Activated naive CD8-positive, alpha-beta T cell (primary cell): Measurements from ENCODE around the gene MCAT.
"Not testable (repeated sequence)": the region's sequence is repeated elsewhere in the genome, so short reads cannot be mapped to it uniquely, and the experiment has no call there.

Source experiments
- H3K27ac Mint-ChIP-seq: one replicate; pipeline ENCODE4 v1.8.0; 2021; ENCODE audit warnings: mixed read lengths
- H3K27me3 Mint-ChIP-seq: one replicate; pipeline ENCODE4 v1.8.0; 2021; ENCODE audit warnings: mixed read lengths
- H3K36me3 Mint-ChIP-seq: one replicate; pipeline ENCODE4 v1.8.0; 2021; ENCODE audit warnings: mixed read lengths
- H3K4me1 Mint-ChIP-seq: one replicate; pipeline ENCODE4 v1.8.0; 2021; ENCODE audit warnings: low read depth, mixed read lengths
- H3K4me3 Mint-ChIP-seq: one replicate; pipeline ENCODE4 v1.8.0; 2021; ENCODE audit warnings: mild to moderate bottlenecking, mixed read lengths
- H3K9me3 Mint-ChIP-seq: one replicate; pipeline ENCODE4 v1.8.0; 2021; ENCODE audit warnings: low read depth, mixed read lengths

The MCAT gene

GRCh38 chr22:43109511-43109910 is 33.7 kb downstream of the MCAT start:
- Mint-ChIP-seq H3K36me3 (no peaks in the 10 kb centered on the region), H3K9me3 (no peaks in the 10 kb centered on the region), H3K4me1 (peaks cover 5% of the 10 kb centered on the region), H3K27ac (no peak overlapping the region), H3K4me3 (peak overlapping the region; percentile 33), H3K27me3 (no peaks in the 10 kb centered on the region)

- Mint-ChIP-seq H3K9me3 (no peaks in the 10 kb centered on the region), H3K27me3 (no peaks in the 10 kb centered on the region)
These were observed 36.9 kb downstream of the MCAT start for GRCh38 chr22:43106302-43106701.

GRCh38 chr22:43104950-43105349 is 38.2 kb downstream of the MCAT start:
- not testable (repeated sequence) for H3K9me3 Mint-ChIP-seq, H3K4me3 Mint-ChIP-seq, H3K27ac Mint-ChIP-seq, H3K36me3 Mint-ChIP-seq, H3K4me1 Mint-ChIP-seq, H3K27me3 Mint-ChIP-seq

More at GRCh38 chr22:43106302-43106701, 36.9 kb downstream of the MCAT start:
- no peak overlapping the region for H3K27ac Mint-ChIP-seq
- no peak overlapping the region for H3K4me3 Mint-ChIP-seq
- no peaks in the 10 kb centered on the region for H3K36me3 Mint-ChIP-seq
- H3K4me1 Mint-ChIP-seq: peaks cover 10% of the 10 kb centered on the region

- not testable (repeated sequence) for H3K36me3 Mint-ChIP-seq, H3K27me3 Mint-ChIP-seq, H3K4me3 Mint-ChIP-seq, H3K4me1 Mint-ChIP-seq, H3K9me3 Mint-ChIP-seq, H3K27ac Mint-ChIP-seq
These were observed 39.1 kb downstream of the MCAT start for GRCh38 chr22:43104056-43104625.

- Mint-ChIP-seq H3K27ac (no peak overlapping the region), H3K9me3 (peaks cover 2% of the 10 kb centered on the region), H3K36me3 (no peaks in the 10 kb centered on the region), H3K4me1 (peaks cover 8% of the 10 kb centered on the region), H3K4me3 (no peak overlapping the region), H3K27me3 (no peaks in the 10 kb centered on the region)
These were observed 41.9 kb downstream of the MCAT start for GRCh38 chr22:43101306-43101705.

- H3K27ac Mint-ChIP-seq: no peak overlapping the region
- H3K4me3 Mint-ChIP-seq: no peak overlapping the region
- peaks cover 3% of the 10 kb centered on the region for H3K9me3 Mint-ChIP-seq
- peaks cover 8% of the 10 kb centered on the region for H3K4me1 Mint-ChIP-seq
- no peaks in the 10 kb centered on the region for H3K36me3 Mint-ChIP-seq
- no peaks in the 10 kb centered on the region for H3K27me3 Mint-ChIP-seq
These were observed 43.0 kb downstream of the MCAT start for GRCh38 chr22:43100225-43100624.

- Mint-ChIP-seq H3K4me3 (no peak overlapping the region), H3K4me1 (peaks cover 5% of the 10 kb centered on the region), H3K9me3 (peaks cover 3% of the 10 kb centered on the region), H3K27me3 (no peaks in the 10 kb centered on the region), H3K36me3 (no peaks in the 10 kb centered on the region), H3K27ac (no peak overlapping the region)
These were observed 44.1 kb downstream of the MCAT start for GRCh38 chr22:43099095-43099494.

GRCh38 chr22:43098356-43098755 is 44.8 kb downstream of the MCAT start:
- Mint-ChIP-seq H3K4me3 (no peak overlapping the region), H3K9me3 (peaks cover 3% of the 10 kb centered on the region), H3K36me3 (no peaks in the 10 kb centered on the region), H3K27ac (no peak overlapping the region), H3K4me1 (no peaks in the 10 kb centered on the region), H3K27me3 (no peaks in the 10 kb centered on the region)

- peaks cover 3% of the 10 kb centered on the region for H3K9me3 Mint-ChIP-seq
- H3K27ac Mint-ChIP-seq: no peak overlapping the region
- H3K27me3 Mint-ChIP-seq: no peaks in the 10 kb centered on the region
- H3K4me1 Mint-ChIP-seq: no peaks in the 10 kb centered on the region
- H3K36me3 Mint-ChIP-seq: no peaks in the 10 kb centered on the region
- H3K4me3 Mint-ChIP-seq: no peak overlapping the region
These were observed 46.8 kb downstream of the MCAT start for GRCh38 chr22:43096420-43096819.

- peaks cover 4% of the 10 kb centered on the region for H3K4me1 Mint-ChIP-seq
- H3K27me3 Mint-ChIP-seq: no peaks in the 10 kb centered on the region
- H3K9me3 Mint-ChIP-seq: peaks cover 3% of the 10 kb centered on the region
- H3K27ac Mint-ChIP-seq: no peak overlapping the region
- H3K4me3 Mint-ChIP-seq: no peak overlapping the region
- H3K36me3 Mint-ChIP-seq: no peaks in the 10 kb centered on the region
These were observed 48.6 kb downstream of the MCAT start for GRCh38 chr22:43094551-43094950.

- Mint-ChIP-seq H3K4me1 (peaks cover 6% of the 10 kb centered on the region), H3K36me3 (no peaks in the 10 kb centered on the region), H3K27me3 (no peaks in the 10 kb centered on the region), H3K4me3 (no peak overlapping the region), H3K9me3 (peaks cover 3% of the 10 kb centered on the region), H3K27ac (no peak overlapping the region)
These were observed 49.1 kb downstream of the MCAT start for GRCh38 chr22:43094085-43094484.

- no peak overlapping the region for H3K27ac Mint-ChIP-seq
- peaks cover 3% of the 10 kb centered on the region for H3K9me3 Mint-ChIP-seq
- H3K4me1 Mint-ChIP-seq: peaks cover 10% of the 10 kb centered on the region
- no peaks in the 10 kb centered on the region for H3K36me3 Mint-ChIP-seq
- H3K27me3 Mint-ChIP-seq: no peaks in the 10 kb centered on the region
- H3K4me3 Mint-ChIP-seq: no peak overlapping the region
These were observed 51.1 kb downstream of the MCAT start for GRCh38 chr22:43092085-43092484.

- Mint-ChIP-seq H3K4me3 (peak overlapping the region; percentile 70), H3K27ac (no peak overlapping the region), H3K27me3 (no peaks in the 10 kb centered on the region), H3K36me3 (peaks cover 6% of the 10 kb centered on the region), H3K9me3 (no peaks in the 10 kb centered on the region), H3K4me1 (peaks cover 19% of the 10 kb centered on the region)
These were observed 52.9 kb downstream of the MCAT start for GRCh38 chr22:43090130-43090789.

GRCh38 chr22:43088984-43089717 is 54.0 kb downstream of the MCAT start, which contains the start of gene TTLL1:
Gene TTLL1 (minus strand): TSS chr22:43089391. CDS start chr22:43075586, 13,805 bp downstream.
- Mint-ChIP-seq H3K27me3 (no peaks in the 10 kb centered on the region), H3K36me3 (peaks cover 8% of the 10 kb centered on the region), H3K27ac (peak within 1 kb of the TSS; percentile 92), H3K4me3 (peak within 1 kb of the TSS; percentile 95), H3K9me3 (no peaks in the 10 kb centered on the region), H3K4me1 (peaks cover 19% of the 10 kb centered on the region)

GRCh38 chr22:43088627-43088983 is 54.6 kb downstream of the MCAT start:
- H3K27me3 Mint-ChIP-seq: no peaks in the 10 kb centered on the region
- peak overlapping the region; percentile 92 for H3K27ac Mint-ChIP-seq
- peak overlapping the region; percentile 95 for H3K4me3 Mint-ChIP-seq
- no peaks in the 10 kb centered on the region for H3K9me3 Mint-ChIP-seq
- peaks cover 8% of the 10 kb centered on the region for H3K36me3 Mint-ChIP-seq
- peaks cover 19% of the 10 kb centered on the region for H3K4me1 Mint-ChIP-seq
